ENCODE measurements around the gene FBRSL1. TPM values are rescaled to one million over a fixed set of nuclear protein-coding genes. Genes with fewer than 3 reads are reported as not detected.

The FBRSL1 gene
- total and polyA plus RNA-seq, 2 donors (not counting 3 experiments of a cell fraction or from before 2014, with no cell fraction given): 19.3 to 79.8 TPM

DNA sequence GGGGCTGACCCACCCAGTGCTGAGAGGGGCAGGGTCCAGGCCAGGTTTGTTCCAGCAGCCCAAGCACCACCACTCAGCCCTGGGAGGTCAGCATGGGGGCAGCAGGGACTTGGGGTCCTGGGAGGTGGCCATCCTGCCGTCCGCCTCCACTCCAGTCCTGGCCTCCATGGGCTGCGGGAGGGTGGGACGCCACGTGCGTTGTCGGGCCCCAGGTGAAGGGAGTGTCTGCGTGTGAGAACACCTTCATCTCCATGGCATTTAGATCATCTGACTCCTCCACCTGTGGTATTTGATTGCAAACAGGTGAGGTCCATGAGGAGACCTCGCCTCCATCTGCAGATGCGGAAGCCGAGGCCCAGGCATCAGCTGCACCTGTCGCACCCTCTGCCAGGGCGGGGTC lies 44.1 kb downstream of the FBRSL1 start:
- Histone ChIP-seq H3K27me3 (ENCODE audit: control insufficient read depth in 2 of 2, insufficient read depth in 2 of 2, low read length in 2 of 2) (no peaks in the 10 kb centered on the region), H3K36me3 (ENCODE audit: control insufficient read depth in 2 of 2, extremely low read depth in 1 of 2, insufficient read depth in 2 of 2, low read length in 2 of 2) (no peaks in the 10 kb centered on the region), H3K4me1 (ENCODE audit: control insufficient read depth, extremely low read depth, insufficient read depth, low read length) (no peaks in the 10 kb centered on the region), H3K79me2 (ENCODE audit: control insufficient read depth, insufficient read depth, low read length) (no peaks in the 10 kb centered on the region), H4K20me1 (replicated peaks; ENCODE audit: control insufficient read depth, extremely low read depth, insufficient read depth, low read length) (no peaks in the 10 kb centered on the region), H3K4me3 (replicated peaks in 1 of 3; ENCODE audit: insufficient read depth in 1 of 3, low read depth in 1 of 3, low read length in 3 of 3) (no peak overlapping the region), H3K4me2 (ENCODE audit: insufficient read depth, low read length) (no peak overlapping the region), H2AFZ (ENCODE audit: low read depth, low read length) (no peak overlapping the region), H3K9me3 (replicated peaks; ENCODE audit: control insufficient read depth, insufficient read depth, low read length) (no peaks in the 10 kb centered on the region), H3K9me1 (replicated peaks; ENCODE audit: control insufficient read depth, extremely low read depth, insufficient read depth, low read length) (no peaks in the 10 kb centered on the region), H3K9ac (replicated peaks; ENCODE audit: extremely low read depth, insufficient read depth, low read length) (no peak overlapping the region), H3K27ac (ENCODE audit: insufficient read depth, low read depth, low read length) (no peak overlapping the region)
- TF ChIP-seq POLR2A (IDR thresholded peaks at IDR 0.05; ENCODE audit: low read depth, low read length) (no peak), MYC (IDR thresholded peaks at IDR 0.05; ENCODE audit: low read depth, low read length) (no peak), FOS (IDR thresholded peaks at IDR 0.05; ENCODE audit: borderline replicate concordance, insufficient read depth, low read length) (no peak), POLR2AphosphoS5 (IDR thresholded peaks at IDR 0.05; ENCODE audit: insufficient read depth, low read depth, low read length) (no peak), EZH2 (IDR thresholded peaks at IDR 0.05; ENCODE audit: borderline replicate concordance, low read depth, low read length, severe bottlenecking) (no peak), JUN (IDR thresholded peaks at IDR 0.05; ENCODE audit: borderline replicate concordance, insufficient read depth, insufficient read length, low read depth) (no peak)
- TF ChIP-seq, protein P1, sequence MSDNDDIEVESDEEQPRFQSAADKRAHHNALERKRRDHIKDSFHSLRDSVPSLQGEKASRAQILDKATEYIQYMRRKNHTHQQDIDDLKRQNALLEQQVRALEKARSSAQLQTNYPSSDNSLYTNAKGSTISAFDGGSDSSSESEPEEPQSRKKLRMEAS (IDR thresholded peaks at IDR 0.05; ENCODE audit: insufficient read depth, insufficient read length): no peak
- TF ChIP-seq, protein P2, sequence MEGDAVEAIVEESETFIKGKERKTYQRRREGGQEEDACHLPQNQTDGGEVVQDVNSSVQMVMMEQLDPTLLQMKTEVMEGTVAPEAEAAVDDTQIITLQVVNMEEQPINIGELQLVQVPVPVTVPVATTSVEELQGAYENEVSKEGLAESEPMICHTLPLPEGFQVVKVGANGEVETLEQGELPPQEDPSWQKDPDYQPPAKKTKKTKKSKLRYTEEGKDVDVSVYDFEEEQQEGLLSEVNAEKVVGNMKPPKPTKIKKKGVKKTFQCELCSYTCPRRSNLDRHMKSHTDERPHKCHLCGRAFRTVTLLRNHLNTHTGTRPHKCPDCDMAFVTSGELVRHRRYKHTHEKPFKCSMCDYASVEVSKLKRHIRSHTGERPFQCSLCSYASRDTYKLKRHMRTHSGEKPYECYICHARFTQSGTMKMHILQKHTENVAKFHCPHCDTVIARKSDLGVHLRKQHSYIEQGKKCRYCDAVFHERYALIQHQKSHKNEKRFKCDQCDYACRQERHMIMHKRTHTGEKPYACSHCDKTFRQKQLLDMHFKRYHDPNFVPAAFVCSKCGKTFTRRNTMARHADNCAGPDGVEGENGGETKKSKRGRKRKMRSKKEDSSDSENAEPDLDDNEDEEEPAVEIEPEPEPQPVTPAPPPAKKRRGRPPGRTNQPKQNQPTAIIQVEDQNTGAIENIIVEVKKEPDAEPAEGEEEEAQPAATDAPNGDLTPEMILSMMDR (IDR thresholded peaks at IDR 0.05; ENCODE audit: extremely low read depth in 1 of 2, insufficient read depth in 1 of 2, low read depth in 1 of 2, low read length in 2 of 2): no peak
- dilution Hi-C loops (cut with MboI; ENCODE audit: extremely low pct_ligation_motif_present, low sequenced_read_pairs): no loop called here
- ChIA-PET CTCF (no interaction called here), POLR2A (no interaction called here)
- intact Hi-C loops (cut with micrococcal nuclease): no loop called here
- FAIRE-seq: no peak
- no peak for DNase-seq (ENCODE audit: low read depth, low spot score)
- no TSS peak for BruUV-seq (replicated peaks)
